ENCODE results near the gene MEF2A.

Gene MEF2A

GRCh38 chr15:99703603-99704443 lies 138.0 kb downstream of the MEF2A start:
- DNase-seq (ENCODE audit: low read depth in 2 of 2), result peak; percentile 82 to 85

GRCh38 chr15:99704444-99704838 lies 138.7 kb downstream of the MEF2A start:
- DNase-seq (ENCODE audit: low read depth in 2 of 2), result peak; percentile 71 to 74

- no peak for DNase-seq (ENCODE audit: low read depth in 2 of 2)
Measured at GRCh38 chr15:99706557-99707303, 140.9 kb downstream of the MEF2A start.

- peak; percentile 41 to 46 for DNase-seq (ENCODE audit: low read depth in 2 of 2)
Measured at GRCh38 chr15:99707473-99708270, 141.9 kb downstream of the MEF2A start.

- no peak for DNase-seq (ENCODE audit: low read depth in 2 of 2)
Measured at GRCh38 chr15:99708563-99708962, 142.8 kb downstream of the MEF2A start.

- no peak for DNase-seq (ENCODE audit: low read depth in 2 of 2)
Measured at GRCh38 chr15:99709243-99709986, 143.6 kb downstream of the MEF2A start.

- no peak for DNase-seq (ENCODE audit: low read depth in 2 of 2)
Measured at GRCh38 chr15:99711625-99712024, 145.8 kb downstream of the MEF2A start.

GRCh38 chr15:99712415-99712814 lies 146.6 kb downstream of the MEF2A start:
- DNase-seq (ENCODE audit: low read depth in 2 of 2), result no peak

GRCh38 chr15:99716540-99717095 lies 150.8 kb downstream of the MEF2A start:
- DNase-seq (ENCODE audit: low read depth in 2 of 2), result no peak

- no peak for DNase-seq (ENCODE audit: low read depth in 2 of 2)
Measured at GRCh38 chr15:99717161-99718009, 151.6 kb downstream of the MEF2A start.

- no peak for DNase-seq (ENCODE audit: low read depth in 2 of 2)
Measured at GRCh38 chr15:99718421-99718820, 152.6 kb downstream of the MEF2A start.

- peak; percentile 50 to 54 for DNase-seq (ENCODE audit: low read depth in 2 of 2)
Measured at GRCh38 chr15:99719096-99719541, 153.3 kb downstream of the MEF2A start.

- no peak for DNase-seq (ENCODE audit: low read depth in 2 of 2)
Measured at GRCh38 chr15:99720533-99720932, 154.7 kb downstream of the MEF2A start.

GRCh38 chr15:99721104-99721778 lies 155.5 kb downstream of the MEF2A start:
- DNase-seq (ENCODE audit: low read depth in 2 of 2), result no peak

- DNase-seq (ENCODE audit: low read depth in 2 of 2), result no peak
Measured at GRCh38 chr15:99721896-99722295, 156.1 kb downstream of the MEF2A start.

- DNase-seq (ENCODE audit: low read depth in 2 of 2), result no peak
Measured at GRCh38 chr15:99722406-99722805, 156.6 kb downstream of the MEF2A start.

GRCh38 chr15:99726333-99726732 lies 160.5 kb downstream of the MEF2A start:
- DNase-seq (ENCODE audit: low read depth in 2 of 2), result no peak

- no peak for DNase-seq (ENCODE audit: low read depth in 2 of 2)
Measured at GRCh38 chr15:99727330-99727729, 161.5 kb downstream of the MEF2A start.

- no peak for DNase-seq (ENCODE audit: low read depth in 2 of 2)
Measured at GRCh38 chr15:99727733-99728132, 161.9 kb downstream of the MEF2A start.

- DNase-seq (ENCODE audit: low read depth in 2 of 2), result no peak
Measured at GRCh38 chr15:99728916-99729315, 163.1 kb downstream of the MEF2A start.

All from fibroblast of skin of left quadriceps (primary cell).